GM23338 (cell line): ENCODE results near the gene KRTAP1-3. TPM values are rescaled to one million over a fixed set of nuclear protein-coding genes. Genes with fewer than 3 reads are reported as not detected.

Experiments
- ATAC-seq: fragments of 200-7000 bp; cut with Tn5 transposase; 3 replicates; pipeline ENCODE4 v1.9.1; 2020
- DNase-seq: peaks from one replicate; pipeline ENCODE4 v3.0.0-alpha.2; 2015; ENCODE audit warnings: low spot score
- H2AFZ ChIP-seq: fragments of 200-600 bp; sonication (generic); 2 replicates; pipeline ENCODE4 v1.8.0; 2016; ENCODE audit warnings: antibody characterized with exemption, mild to moderate bottlenecking, moderate library complexity
- H3F3A ChIP-seq: fragments of 200-600 bp; sonication (generic); replicated peaks from 2 replicates; pipeline ENCODE4 v1.8.0; 2017; ENCODE audit warnings: antibody characterized with exemption, mixed run types, low read depth
- H3K27ac ChIP-seq: fragments of 200-600 bp; sonication (generic); 2 replicates; pipeline ENCODE4 v1.6.1; 2016; ENCODE audit warnings: low read depth
- H3K27me3 ChIP-seq: fragments of 200-600 bp; sonication (generic); 2 replicates; pipeline ENCODE4 v1.8.0; 2016; ENCODE audit warnings: mild to moderate bottlenecking, mixed run types, moderate library complexity; ENCODE audit not compliant: insufficient read depth
- H3K36me3 ChIP-seq: fragments of 200-600 bp; sonication (generic); 2 replicates; pipeline ENCODE4 v1.8.0; 2016; ENCODE audit warnings: mild to moderate bottlenecking; ENCODE audit not compliant: insufficient read depth
- H3K4me1 ChIP-seq: fragments of 200-600 bp; sonication (generic); 2 replicates; pipeline ENCODE4 v1.8.0; 2016; ENCODE audit warnings: mild to moderate bottlenecking, moderate library complexity; ENCODE audit not compliant: insufficient read depth
- H3K4me2 ChIP-seq: fragments of 200-600 bp; sonication (generic); 2 replicates; pipeline ENCODE4 v1.7.1; 2017; ENCODE audit warnings: mixed run types
- H3K4me3 ChIP-seq: fragments of 200-600 bp; sonication (generic); 2 replicates; pipeline ENCODE4 v1.6.1; 2016; ENCODE audit warnings: mixed run types
- H3K79me2 ChIP-seq: fragments of 200-600 bp; sonication (generic); replicated peaks from 2 replicates; pipeline ENCODE4 v1.8.0; 2017; ENCODE audit warnings: mild to moderate bottlenecking; ENCODE audit not compliant: insufficient read depth
- H3K9me2 ChIP-seq: fragments of 200-600 bp; sonication (generic); 2 replicates; pipeline ENCODE4 v1.8.0; 2017; ENCODE audit not compliant: insufficient read depth
- H4K20me1 ChIP-seq: fragments of 200-600 bp; sonication (generic); replicated peaks from 2 replicates; pipeline ENCODE4 v1.8.0; 2017; ENCODE audit warnings: mild to moderate bottlenecking; ENCODE audit not compliant: insufficient read depth
- H3K27ac Mint-ChIP-seq: 2 replicates; pipeline ENCODE4 v1.8.0; 2020; ENCODE audit warnings: inconsistent platforms, mild to moderate bottlenecking, moderate library complexity, mixed read lengths
- H3K27me3 Mint-ChIP-seq: 3 replicates; pipeline ENCODE4 v1.8.0; 2022; ENCODE audit warnings: low read depth, mild to moderate bottlenecking, moderate library complexity, mixed read lengths, inconsistent platforms; ENCODE audit not compliant: insufficient read depth, poor library complexity
- H3K36me3 Mint-ChIP-seq: 3 replicates; pipeline ENCODE4 v1.8.0; 2021; ENCODE audit warnings: low read depth, mild to moderate bottlenecking, inconsistent platforms, moderate library complexity, mixed read lengths
- H3K4me1 Mint-ChIP-seq: 3 replicates; pipeline ENCODE4 v1.8.0; 2020; ENCODE audit warnings: mild to moderate bottlenecking, inconsistent platforms, mixed read lengths
- H3K4me3 Mint-ChIP-seq: 3 replicates; pipeline ENCODE4 v1.8.0; 2021; ENCODE audit warnings: moderate library complexity, mild to moderate bottlenecking, inconsistent platforms, mixed read lengths
- H3K9me3 Mint-ChIP-seq: 3 replicates; pipeline ENCODE4 v1.8.0; 2020; ENCODE audit warnings: moderate library complexity, mild to moderate bottlenecking, inconsistent platforms, mixed read lengths
- CREB1 ChIP-seq: fragments of 250-450 bp; sonication (Bioruptor Pico); IDR thresholded peaks from 2 replicates; pipeline ENCODE4 v1.5.0; 2020; ENCODE audit warnings: low read depth, mild to moderate bottlenecking, moderate library complexity
- EZH2 ChIP-seq: fragments of 200-600 bp; sonication (generic); IDR thresholded peaks from one replicate; pipeline ENCODE4 v1.8.0; 2017; ENCODE audit warnings: antibody characterized with exemption, mild to moderate bottlenecking, low read depth; ENCODE audit not compliant: unreplicated experiment
- JUNB ChIP-seq: IDR thresholded peaks from one replicate; pipeline ENCODE4 v1.6.1; 2016; ENCODE audit warnings: antibody characterized with exemption; ENCODE audit not compliant: unreplicated experiment
- NANOG ChIP-seq: IDR thresholded peaks from 2 replicates; pipeline ENCODE4 v1.6.1; 2016; ENCODE audit warnings: antibody characterized with exemption, borderline replicate concordance
- POLR2AphosphoS5 ChIP-seq: IDR thresholded peaks from 2 replicates; pipeline ENCODE4 v1.6.1; 2016; ENCODE audit warnings: antibody characterized with exemption, low read depth
- STAT1 ChIP-seq: IDR thresholded peaks from one replicate; pipeline ENCODE4 v1.6.1; 2016; ENCODE audit warnings: antibody characterized with exemption; ENCODE audit not compliant: unreplicated experiment
- ZNF114 ChIP-seq: fragments of 250-450 bp; sonication (Bioruptor Pico); IDR thresholded peaks from 2 replicates; pipeline ENCODE4 v1.5.0; 2020; ENCODE audit warnings: mild to moderate bottlenecking, moderate library complexity
- ZNF331 ChIP-seq: fragments of 250-450 bp; sonication (Bioruptor Pico); IDR thresholded peaks from 2 replicates; pipeline ENCODE4 v1.5.0; 2020; ENCODE audit warnings: low read depth, mild to moderate bottlenecking, moderate library complexity
- polyA plus RNA-seq: library from polyadenylated mRNA; unstranded; fragments of >200 nt; fragmentation: Nextera tagmentation; extraction: Ambion mirVana; gene quantifications from 2 replicates; pipeline ENCODE4 v1.2.1, GENCODE V29; 2016
- total RNA-seq: library from RNA; depleted of rRNA; stranded (reverse); fragments of >200 nt; shearing (Covaris generic); gene quantifications from 2 replicates; pipeline ENCODE4 v1.2.3, GENCODE V29; 2014
- TF ChIP-seq, protein P1 (sequence below): IDR thresholded peaks from 2 replicates; pipeline ENCODE4 v1.6.1; 2016; ENCODE audit warnings: antibody characterized with exemption
- TF ChIP-seq, protein P2 (sequence below): IDR thresholded peaks from one replicate; pipeline ENCODE4 v1.6.1; 2018; ENCODE audit warnings: antibody characterized with exemption; ENCODE audit not compliant: unreplicated experiment
- TF ChIP-seq, protein P3 (sequence below), 2 experiments: fragments of 200-600 bp in 1 of 2; sonication (generic) in 1 of 2; conservative IDR thresholded peaks; 2 replicates each; pipeline versions ENCODE4 v1.5.1 to v1.6.1; 2016 to 2017; ENCODE audit warnings: antibody characterized with exemption in 2 of 2, low read depth in 2 of 2, mild to moderate bottlenecking in 2 of 2, moderate library complexity in 1 of 2

KRTAP1-3 gene
- total and polyA plus RNA-seq, 2 experiments from 2014 or later = not detected

DNA sequence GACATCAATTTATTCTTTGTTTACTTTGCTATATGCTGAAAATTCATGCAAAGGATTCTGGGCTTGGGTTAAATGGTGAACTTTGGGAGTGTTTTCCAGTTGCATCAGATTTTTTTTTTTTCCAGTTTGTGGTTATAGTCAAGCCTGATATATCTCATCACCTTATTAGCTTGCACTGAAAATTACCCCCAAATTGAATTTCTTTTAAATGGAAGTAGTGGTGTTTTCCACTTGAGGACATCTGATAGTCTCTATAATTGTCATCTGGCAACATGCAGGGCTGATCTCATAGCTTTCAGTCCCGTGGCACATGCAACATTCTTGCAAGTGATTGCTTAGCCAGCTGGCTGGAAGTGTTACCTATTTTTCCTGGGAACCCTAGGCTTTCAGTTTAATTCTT is 21.1 kb downstream of the KRTAP1-3 start:
- Histone ChIP-seq H4K20me1 (no peaks in the 10 kb centered on the region), H3K4me1 (peaks cover 13% of the 10 kb centered on the region), H3K4me2 (no peak overlapping the region), H3K27me3 (no peaks in the 10 kb centered on the region), H3K27ac (no peak overlapping the region), H3F3A (no peaks in the 10 kb centered on the region), H3K36me3 (no peaks in the 10 kb centered on the region), H3K79me2 (no peaks in the 10 kb centered on the region), H3K4me3 (no peak overlapping the region), H3K9me2 (no peaks in the 10 kb centered on the region; the same call in 1 of the 2 replicates), H2AFZ (no peak overlapping the region)
- no peak for ATAC-seq
- H3K4me1 Mint-ChIP-seq = peaks cover 10% of the 10 kb centered on the region; the same call in 2 of the 3 replicates
- H3K4me3 Mint-ChIP-seq = no peak overlapping the region
- H3K36me3 Mint-ChIP-seq = no peaks in the 10 kb centered on the region
- no peak overlapping the region for H3K27ac Mint-ChIP-seq
- no peak for DNase-seq
- H3K9me3 Mint-ChIP-seq = no peaks in the 10 kb centered on the region
- H3K27me3 Mint-ChIP-seq = peaks cover under 1% of the 10 kb centered on the region
- TF ChIP-seq, protein P1, sequence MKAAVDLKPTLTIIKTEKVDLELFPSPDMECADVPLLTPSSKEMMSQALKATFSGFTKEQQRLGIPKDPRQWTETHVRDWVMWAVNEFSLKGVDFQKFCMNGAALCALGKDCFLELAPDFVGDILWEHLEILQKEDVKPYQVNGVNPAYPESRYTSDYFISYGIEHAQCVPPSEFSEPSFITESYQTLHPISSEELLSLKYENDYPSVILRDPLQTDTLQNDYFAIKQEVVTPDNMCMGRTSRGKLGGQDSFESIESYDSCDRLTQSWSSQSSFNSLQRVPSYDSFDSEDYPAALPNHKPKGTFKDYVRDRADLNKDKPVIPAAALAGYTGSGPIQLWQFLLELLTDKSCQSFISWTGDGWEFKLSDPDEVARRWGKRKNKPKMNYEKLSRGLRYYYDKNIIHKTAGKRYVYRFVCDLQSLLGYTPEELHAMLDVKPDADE = no peak
- TF ChIP-seq, protein P2, sequence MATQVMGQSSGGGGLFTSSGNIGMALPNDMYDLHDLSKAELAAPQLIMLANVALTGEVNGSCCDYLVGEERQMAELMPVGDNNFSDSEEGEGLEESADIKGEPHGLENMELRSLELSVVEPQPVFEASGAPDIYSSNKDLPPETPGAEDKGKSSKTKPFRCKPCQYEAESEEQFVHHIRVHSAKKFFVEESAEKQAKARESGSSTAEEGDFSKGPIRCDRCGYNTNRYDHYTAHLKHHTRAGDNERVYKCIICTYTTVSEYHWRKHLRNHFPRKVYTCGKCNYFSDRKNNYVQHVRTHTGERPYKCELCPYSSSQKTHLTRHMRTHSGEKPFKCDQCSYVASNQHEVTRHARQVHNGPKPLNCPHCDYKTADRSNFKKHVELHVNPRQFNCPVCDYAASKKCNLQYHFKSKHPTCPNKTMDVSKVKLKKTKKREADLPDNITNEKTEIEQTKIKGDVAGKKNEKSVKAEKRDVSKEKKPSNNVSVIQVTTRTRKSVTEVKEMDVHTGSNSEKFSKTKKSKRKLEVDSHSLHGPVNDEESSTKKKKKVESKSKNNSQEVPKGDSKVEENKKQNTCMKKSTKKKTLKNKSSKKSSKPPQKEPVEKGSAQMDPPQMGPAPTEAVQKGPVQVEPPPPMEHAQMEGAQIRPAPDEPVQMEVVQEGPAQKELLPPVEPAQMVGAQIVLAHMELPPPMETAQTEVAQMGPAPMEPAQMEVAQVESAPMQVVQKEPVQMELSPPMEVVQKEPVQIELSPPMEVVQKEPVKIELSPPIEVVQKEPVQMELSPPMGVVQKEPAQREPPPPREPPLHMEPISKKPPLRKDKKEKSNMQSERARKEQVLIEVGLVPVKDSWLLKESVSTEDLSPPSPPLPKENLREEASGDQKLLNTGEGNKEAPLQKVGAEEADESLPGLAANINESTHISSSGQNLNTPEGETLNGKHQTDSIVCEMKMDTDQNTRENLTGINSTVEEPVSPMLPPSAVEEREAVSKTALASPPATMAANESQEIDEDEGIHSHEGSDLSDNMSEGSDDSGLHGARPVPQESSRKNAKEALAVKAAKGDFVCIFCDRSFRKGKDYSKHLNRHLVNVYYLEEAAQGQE = no peak
- no peak for TF ChIP-seq ZNF331
- TF ChIP-seq EZH2 = no peak
- TF ChIP-seq JUNB = no peak
- TF ChIP-seq STAT1 = no peak
- no peak for TF ChIP-seq CREB1
- no peak for TF ChIP-seq POLR2AphosphoS5
- TF ChIP-seq, protein P3, sequence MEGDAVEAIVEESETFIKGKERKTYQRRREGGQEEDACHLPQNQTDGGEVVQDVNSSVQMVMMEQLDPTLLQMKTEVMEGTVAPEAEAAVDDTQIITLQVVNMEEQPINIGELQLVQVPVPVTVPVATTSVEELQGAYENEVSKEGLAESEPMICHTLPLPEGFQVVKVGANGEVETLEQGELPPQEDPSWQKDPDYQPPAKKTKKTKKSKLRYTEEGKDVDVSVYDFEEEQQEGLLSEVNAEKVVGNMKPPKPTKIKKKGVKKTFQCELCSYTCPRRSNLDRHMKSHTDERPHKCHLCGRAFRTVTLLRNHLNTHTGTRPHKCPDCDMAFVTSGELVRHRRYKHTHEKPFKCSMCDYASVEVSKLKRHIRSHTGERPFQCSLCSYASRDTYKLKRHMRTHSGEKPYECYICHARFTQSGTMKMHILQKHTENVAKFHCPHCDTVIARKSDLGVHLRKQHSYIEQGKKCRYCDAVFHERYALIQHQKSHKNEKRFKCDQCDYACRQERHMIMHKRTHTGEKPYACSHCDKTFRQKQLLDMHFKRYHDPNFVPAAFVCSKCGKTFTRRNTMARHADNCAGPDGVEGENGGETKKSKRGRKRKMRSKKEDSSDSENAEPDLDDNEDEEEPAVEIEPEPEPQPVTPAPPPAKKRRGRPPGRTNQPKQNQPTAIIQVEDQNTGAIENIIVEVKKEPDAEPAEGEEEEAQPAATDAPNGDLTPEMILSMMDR (conservative IDR thresholded peaks at IDR 0.05; ENCODE audit: low read depth in 2 of 2) = no peak
- TF ChIP-seq NANOG = no peak

DNA sequence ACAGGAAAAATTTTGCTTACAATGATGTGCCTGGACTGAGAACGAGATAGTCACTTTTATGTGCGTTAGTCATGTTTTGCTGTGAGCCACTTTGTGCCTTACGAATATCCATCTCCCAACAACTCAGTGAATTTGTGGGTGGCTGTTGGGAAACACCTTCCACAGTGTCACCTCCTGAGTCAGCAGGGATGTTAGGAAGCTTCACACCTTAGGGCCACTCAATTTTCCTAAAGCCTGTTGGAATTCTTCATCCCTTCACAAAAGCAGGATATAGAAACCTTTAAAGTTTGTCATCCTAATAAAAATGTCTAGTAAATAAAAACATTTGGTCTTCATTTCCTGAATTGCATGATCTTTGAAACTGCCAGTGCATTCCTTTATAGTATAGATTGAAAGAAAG is 21.5 kb downstream of the KRTAP1-3 start:
- no peak overlapping the region for H3K4me3 Mint-ChIP-seq
- no peaks in the 10 kb centered on the region for H3K36me3 Mint-ChIP-seq
- H2AFZ ChIP-seq = no peak overlapping the region; the same call in 1 of the 2 replicates
- TF ChIP-seq ZNF114 = no peak
- TF ChIP-seq, protein P2 = no peak
- TF ChIP-seq CREB1 = no peak
- TF ChIP-seq, protein P3 (conservative IDR thresholded peaks at IDR 0.05; ENCODE audit: low read depth in 2 of 2) = no peak
- TF ChIP-seq JUNB = no peak
- TF ChIP-seq POLR2AphosphoS5 = no peak
- TF ChIP-seq EZH2 = no peak
- no peak for TF ChIP-seq ZNF331

More for the DNA sequence above, 21.5 kb downstream of the KRTAP1-3 start:
- Histone ChIP-seq H3K27ac (no peak overlapping the region), H3K27me3 (no peaks in the 10 kb centered on the region), H3K4me3 (no peak overlapping the region), H4K20me1 (no peaks in the 10 kb centered on the region), H3K36me3 (no peaks in the 10 kb centered on the region), H3K9me2 (no peaks in the 10 kb centered on the region; the same call in 1 of the 2 replicates), H3K79me2 (no peaks in the 10 kb centered on the region), H3F3A (no peaks in the 10 kb centered on the region), H3K4me1 (peaks cover 14% of the 10 kb centered on the region), H3K4me2 (no peak overlapping the region)
- H3K4me1 Mint-ChIP-seq = peaks cover 10% of the 10 kb centered on the region; the same call in 2 of the 3 replicates
- H3K27me3 Mint-ChIP-seq = peaks cover 1% of the 10 kb centered on the region
- no peak overlapping the region for H3K27ac Mint-ChIP-seq
- DNase-seq (no peak), ATAC-seq (no peak)
- no peaks in the 10 kb centered on the region for H3K9me3 Mint-ChIP-seq
